GM12875 (cell line): ENCODE data around the gene NSD1.

Experiments
- H3K4me3 ChIP-seq: one replicate; pipeline ENCODE4 v1.5.1; 2011; ENCODE audit warnings: low read depth, low read length, control low read depth
- TF ChIP-seq, protein P1 (sequence below): IDR thresholded peaks from 2 replicates; pipeline ENCODE4 v1.5.1; 2011; ENCODE audit warnings: low read depth, mild to moderate bottlenecking, control low read depth, inconsistent platforms, low read length, moderate library complexity, borderline replicate concordance; ENCODE audit not compliant: insufficient read depth

Gene NSD1

DNA sequence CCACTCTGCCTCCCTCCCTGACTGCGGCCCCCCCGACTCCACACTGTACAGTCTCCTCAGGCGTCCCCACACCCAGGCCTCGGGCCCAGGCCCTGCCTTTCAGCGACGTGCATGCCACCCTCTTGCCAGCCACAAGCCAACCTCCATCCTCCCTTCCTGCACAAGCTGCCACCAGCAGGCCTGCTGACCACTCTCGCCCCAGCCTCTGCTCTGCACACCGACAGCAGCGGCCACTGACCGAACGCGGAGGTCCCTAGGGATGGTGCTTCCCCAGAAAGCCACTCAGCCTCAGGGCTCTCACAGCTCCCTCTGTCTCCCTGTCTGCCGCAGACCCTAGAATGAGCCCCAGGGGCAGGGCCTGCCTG is 199.3 kb downstream of the NSD1 start:
- no peak overlapping the region for H3K4me3 ChIP-seq
- TF ChIP-seq, protein P1, sequence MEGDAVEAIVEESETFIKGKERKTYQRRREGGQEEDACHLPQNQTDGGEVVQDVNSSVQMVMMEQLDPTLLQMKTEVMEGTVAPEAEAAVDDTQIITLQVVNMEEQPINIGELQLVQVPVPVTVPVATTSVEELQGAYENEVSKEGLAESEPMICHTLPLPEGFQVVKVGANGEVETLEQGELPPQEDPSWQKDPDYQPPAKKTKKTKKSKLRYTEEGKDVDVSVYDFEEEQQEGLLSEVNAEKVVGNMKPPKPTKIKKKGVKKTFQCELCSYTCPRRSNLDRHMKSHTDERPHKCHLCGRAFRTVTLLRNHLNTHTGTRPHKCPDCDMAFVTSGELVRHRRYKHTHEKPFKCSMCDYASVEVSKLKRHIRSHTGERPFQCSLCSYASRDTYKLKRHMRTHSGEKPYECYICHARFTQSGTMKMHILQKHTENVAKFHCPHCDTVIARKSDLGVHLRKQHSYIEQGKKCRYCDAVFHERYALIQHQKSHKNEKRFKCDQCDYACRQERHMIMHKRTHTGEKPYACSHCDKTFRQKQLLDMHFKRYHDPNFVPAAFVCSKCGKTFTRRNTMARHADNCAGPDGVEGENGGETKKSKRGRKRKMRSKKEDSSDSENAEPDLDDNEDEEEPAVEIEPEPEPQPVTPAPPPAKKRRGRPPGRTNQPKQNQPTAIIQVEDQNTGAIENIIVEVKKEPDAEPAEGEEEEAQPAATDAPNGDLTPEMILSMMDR = no peak

DNA sequence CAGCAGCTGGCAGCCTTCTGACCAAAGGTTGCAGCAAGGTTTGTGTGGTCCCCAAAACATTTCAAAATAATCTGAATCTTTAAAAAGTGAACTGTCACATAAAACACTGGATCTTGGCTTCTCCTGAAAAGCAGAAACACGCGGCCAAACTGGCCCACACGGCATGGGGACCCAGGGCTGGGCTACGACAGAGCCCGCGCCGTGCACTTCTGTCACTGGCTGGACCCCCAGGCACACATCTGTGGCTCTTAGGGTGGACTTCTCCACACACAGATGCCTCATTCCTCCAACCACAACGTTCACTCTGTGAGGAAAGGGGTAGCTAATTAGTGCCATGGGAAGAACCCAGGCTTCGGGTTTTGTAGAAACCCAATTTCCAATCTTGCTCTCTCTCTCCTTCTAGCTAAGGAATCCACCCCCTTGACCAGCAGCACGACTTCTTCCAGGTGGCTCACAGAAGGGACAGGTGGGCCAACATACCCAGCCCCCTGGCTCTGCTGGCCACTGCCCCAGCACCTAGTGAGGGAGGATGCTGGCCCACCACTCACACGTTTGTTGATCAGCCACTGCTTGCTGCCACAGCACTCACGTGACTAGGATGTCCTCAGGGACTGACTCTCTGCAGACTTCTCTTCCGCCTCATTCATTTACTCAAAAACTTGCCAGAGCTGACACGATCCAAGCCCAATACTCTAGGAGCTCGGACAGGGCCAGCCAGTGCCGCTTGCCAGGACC is 200.0 kb downstream of the NSD1 start:
- TF ChIP-seq, protein P1 = no peak

DNA sequence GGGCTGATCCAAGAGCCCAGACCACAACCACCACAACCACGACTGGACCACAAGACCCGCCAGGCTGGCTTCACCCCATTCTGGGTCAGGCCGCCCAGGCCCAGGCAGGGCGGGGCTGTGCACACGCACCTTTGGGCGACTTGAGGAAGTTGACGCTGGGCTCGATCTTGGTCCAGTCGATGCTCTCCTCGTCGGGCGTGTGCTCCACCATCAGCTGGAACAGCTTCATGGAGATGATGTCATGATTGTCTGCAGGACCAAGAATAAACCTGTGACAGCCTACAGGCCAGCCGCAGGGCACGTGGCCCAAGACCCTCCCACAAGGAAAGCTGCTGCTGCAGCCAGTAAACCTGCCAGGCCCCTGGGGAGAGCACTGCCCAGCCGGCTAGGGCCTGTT is 200.6 kb downstream of the NSD1 start:
- TF ChIP-seq, protein P1 = no peak
- no peak overlapping the region for H3K4me3 ChIP-seq

More for the DNA sequence above, 200.0 kb downstream of the NSD1 start:
- H3K4me3 ChIP-seq = no peak overlapping the region

DNA sequence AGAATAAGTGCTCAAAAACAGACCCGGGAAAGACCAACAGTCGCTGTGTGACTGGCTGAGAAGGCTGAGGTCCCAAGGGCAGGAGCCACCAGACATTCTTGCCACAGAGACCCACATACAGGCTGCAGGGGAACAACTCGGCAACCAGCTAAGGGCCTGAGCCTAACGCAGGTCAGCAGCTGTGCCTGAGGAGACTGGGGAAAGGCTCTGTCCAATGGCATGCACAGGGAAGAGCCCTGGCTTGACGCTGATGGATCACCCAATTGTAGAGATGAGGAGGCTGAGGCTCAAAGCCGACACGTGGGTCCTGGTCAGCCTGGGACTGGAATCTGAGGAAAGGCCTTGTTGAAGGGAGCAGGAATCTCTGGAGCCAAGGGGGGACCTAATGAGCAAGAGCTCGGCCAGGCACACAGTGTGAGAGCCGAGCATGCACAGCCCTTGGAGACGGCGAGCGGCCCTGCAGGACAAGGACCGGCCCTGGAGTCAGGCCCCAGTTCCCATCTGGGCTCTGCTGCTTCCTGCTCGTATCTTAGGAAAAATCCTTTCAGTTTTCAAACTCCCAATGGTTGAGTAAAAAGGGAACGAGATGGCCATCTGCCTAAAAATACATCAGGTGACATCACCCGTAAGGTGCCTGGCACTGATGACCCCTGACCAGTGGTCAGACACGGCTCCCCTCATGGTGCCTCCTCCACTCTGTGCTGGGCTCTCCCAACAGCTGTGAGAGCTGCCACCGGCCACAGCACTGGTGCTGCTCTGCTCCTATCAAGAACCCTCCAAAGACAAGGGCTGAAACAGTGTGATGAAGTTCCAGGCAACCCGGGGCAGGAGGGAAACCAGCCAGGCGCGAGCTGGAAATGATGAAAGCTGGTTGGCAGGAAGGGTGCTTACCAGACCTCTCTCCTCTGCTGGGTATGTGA is 201.5 kb downstream of the NSD1 start:
- H3K4me3 ChIP-seq = no peak overlapping the region
- TF ChIP-seq, protein P1 = no peak

DNA sequence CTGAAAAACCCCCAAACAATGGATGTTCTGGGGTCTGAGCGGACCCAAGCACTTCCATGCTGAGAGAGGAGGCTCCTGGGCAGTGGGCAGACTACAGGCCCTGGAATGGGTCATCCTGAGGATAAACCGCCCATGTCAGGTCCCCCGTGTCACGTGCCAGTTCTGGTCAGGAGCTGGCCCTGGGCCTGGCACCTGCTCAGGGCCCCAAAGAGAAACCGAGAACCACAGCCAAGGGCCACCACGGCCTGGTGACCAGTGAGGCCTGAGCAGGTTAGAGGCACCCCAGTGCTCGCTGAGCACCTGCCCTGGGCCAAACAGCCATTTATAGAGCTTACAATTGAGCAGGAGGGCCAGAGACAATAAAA is 202.1 kb downstream of the NSD1 start:
- TF ChIP-seq, protein P1 = no peak
- H3K4me3 ChIP-seq = no peak overlapping the region

DNA sequence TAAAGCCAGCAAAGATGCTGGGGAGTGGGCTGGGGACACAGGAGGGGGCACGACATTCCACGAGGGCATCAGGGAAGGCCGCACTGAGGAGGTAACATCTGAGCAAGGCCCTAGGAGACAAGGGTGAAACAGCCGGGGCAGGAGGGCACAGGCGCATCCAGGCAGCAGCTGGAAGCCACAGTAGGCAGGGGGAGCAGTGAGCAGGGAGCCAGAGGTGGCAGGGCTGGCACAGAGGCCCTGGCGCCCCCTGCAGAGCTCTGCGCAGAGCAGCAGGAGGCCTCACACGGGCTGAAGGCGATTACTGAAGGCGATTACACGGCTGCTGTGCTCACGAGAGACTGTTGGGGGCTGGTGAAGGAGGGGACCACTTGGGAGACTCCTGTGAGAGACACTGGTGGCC is 202.5 kb downstream of the NSD1 start:
- TF ChIP-seq, protein P1 = 0 out of 2 replicates have a peak, but pooled peaks have one; percentile 28
- no peak overlapping the region for H3K4me3 ChIP-seq
